Measurements from ENCODE around the gene SLC19A2.

- no peak for TF ChIP-seq ZNF384 (IDR thresholded peaks at IDR 0.05)
- TF ChIP-seq SP1 (IDR thresholded peaks at IDR 0.05): no peak
- no peak for TF ChIP-seq CTBP1 (IDR thresholded peaks at IDR 0.05; ENCODE audit: borderline replicate concordance)
- TF ChIP-seq FOXM1 (IDR thresholded peaks at IDR 0.05; ENCODE audit: borderline replicate concordance): no peak
- no peak for TF ChIP-seq FOXA1 (IDR thresholded peaks at IDR 0.05)
- no peak for TF ChIP-seq FOXK2 (IDR thresholded peaks at IDR 0.05)
- no peak for TF ChIP-seq SUZ12 (IDR thresholded peaks at IDR 0.05)
- TF ChIP-seq TARDBP (IDR thresholded peaks at IDR 0.05): no peak
- no peak for TF ChIP-seq ARNT (IDR thresholded peaks at IDR 0.05)
- TF ChIP-seq BHLHE40 (IDR thresholded peaks at IDR 0.05; ENCODE audit: borderline replicate concordance): no peak
Observed at GRCh38 chr1:169488157-169488556, 2.4 kb upstream of the SLC19A2 start.

Measured in HEK293T (cell line).